Measurements from ENCODE around the gene ALDH1A1.

ALDH1A1 gene

GRCh38 chr9:72937545-72937944 lies 15.3 kb downstream of the ALDH1A1 start:
- no peak for DNase-seq

GRCh38 chr9:72936679-72937078 lies 16.2 kb downstream of the ALDH1A1 start:
- no peak for DNase-seq

GRCh38 chr9:72936266-72936665 lies 16.6 kb downstream of the ALDH1A1 start:
- no peak for DNase-seq

GRCh38 chr9:72935595-72935994 lies 17.3 kb downstream of the ALDH1A1 start:
- no peak for DNase-seq

GRCh38 chr9:72933730-72934665 lies 18.9 kb downstream of the ALDH1A1 start:
- no peak for DNase-seq

GRCh38 chr9:72932619-72933018 lies 20.2 kb downstream of the ALDH1A1 start:
- no peak for DNase-seq

GRCh38 chr9:72931897-72932296 lies 21.0 kb downstream of the ALDH1A1 start:
- no peak for DNase-seq

GRCh38 chr9:72931437-72931836 lies 21.4 kb downstream of the ALDH1A1 start:
- DNase-seq: no peak

GRCh38 chr9:72930828-72931227 lies 22.0 kb downstream of the ALDH1A1 start:
- no peak for DNase-seq

- no peak for DNase-seq
These were observed 23.3 kb downstream of the ALDH1A1 start for GRCh38 chr9:72929542-72929941.

- no peak for DNase-seq
These were observed 24.8 kb downstream of the ALDH1A1 start for GRCh38 chr9:72928042-72928507.

- no peak for DNase-seq
These were observed 26.3 kb downstream of the ALDH1A1 start for GRCh38 chr9:72926506-72926905.

- no peak for DNase-seq
These were observed 27.0 kb downstream of the ALDH1A1 start for GRCh38 chr9:72925891-72926290.

GRCh38 chr9:72925126-72925789 lies 27.6 kb downstream of the ALDH1A1 start:
- DNase-seq: no peak

GRCh38 chr9:72924154-72924790 lies 28.6 kb downstream of the ALDH1A1 start:
- DNase-seq: no peak

GRCh38 chr9:72923077-72923476 lies 29.8 kb downstream of the ALDH1A1 start:
- DNase-seq: no peak

- DNase-seq: no peak
These were observed 30.8 kb downstream of the ALDH1A1 start for GRCh38 chr9:72921888-72922654.

GRCh38 chr9:72919246-72919945 lies 33.5 kb downstream of the ALDH1A1 start:
- DNase-seq: no peak

GRCh38 chr9:72917892-72918509 lies 34.9 kb downstream of the ALDH1A1 start:
- DNase-seq: no peak

- DNase-seq: no peak
These were observed 37.2 kb downstream of the ALDH1A1 start for GRCh38 chr9:72915659-72916058.

- no peak for DNase-seq
These were observed 38.1 kb downstream of the ALDH1A1 start for GRCh38 chr9:72914750-72915149.

All from activated CD4-positive, CD25-positive, alpha-beta regulatory T cell treated with anti-CD3 and anti-CD28 coated beads, Interleukin-2, amount 50 U/mL, for 72 hours (primary cell).